NCI-H128 (cell line): ENCODE measurements around the gene FHAD1.
A peak's percentile ranks its signal among the peaks of the same experiment; 100 is the strongest.

ENCODE experiments used
- DNase-seq: peaks from one replicate; lab custom pipeline; 2025; ENCODE audit not compliant: unreplicated experiment; lab: John Stamatoyannopoulos, UW

FHAD1 gene

DNA sequence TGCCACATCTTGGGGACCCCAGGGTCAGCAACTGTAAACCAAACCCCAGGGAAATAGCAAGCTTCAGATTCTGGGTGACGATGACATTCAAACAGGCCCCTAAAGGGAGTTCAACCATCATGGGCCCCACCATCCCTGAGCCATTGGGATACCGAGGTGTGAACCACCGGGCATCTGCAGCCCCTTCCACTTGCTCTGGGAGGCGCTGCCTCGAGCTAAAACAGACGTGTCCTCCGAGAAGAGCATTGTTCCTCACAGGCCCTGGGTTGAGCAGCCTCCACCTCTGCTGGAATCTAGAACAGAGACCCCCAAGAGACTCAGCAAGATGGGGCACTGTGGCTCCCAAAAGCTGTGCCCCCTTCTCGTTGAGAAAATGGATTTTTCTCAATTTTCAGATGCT, 143.6 kb downstream of the FHAD1 start:
- no peak for DNase-seq

DNA sequence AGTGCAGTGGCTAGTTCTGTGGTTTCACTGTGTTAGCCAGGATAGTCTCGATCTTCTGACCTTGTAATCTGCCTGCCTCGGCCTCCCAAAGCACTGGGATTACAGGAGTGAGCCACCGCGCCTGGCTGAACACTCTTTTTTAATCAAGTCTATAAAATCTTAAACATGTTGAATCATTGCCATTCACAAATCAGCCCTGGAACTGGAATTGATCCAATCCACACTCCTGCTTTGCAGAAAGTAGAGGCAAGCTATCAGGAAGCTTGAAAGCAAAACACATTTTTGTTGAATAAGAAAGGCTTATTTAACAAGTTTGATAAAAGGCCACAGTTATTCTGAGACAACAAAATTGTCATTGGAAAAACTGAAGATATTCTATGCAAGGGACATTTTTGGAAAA, 144.3 kb downstream of the FHAD1 start:
- no peak for DNase-seq

DNA sequence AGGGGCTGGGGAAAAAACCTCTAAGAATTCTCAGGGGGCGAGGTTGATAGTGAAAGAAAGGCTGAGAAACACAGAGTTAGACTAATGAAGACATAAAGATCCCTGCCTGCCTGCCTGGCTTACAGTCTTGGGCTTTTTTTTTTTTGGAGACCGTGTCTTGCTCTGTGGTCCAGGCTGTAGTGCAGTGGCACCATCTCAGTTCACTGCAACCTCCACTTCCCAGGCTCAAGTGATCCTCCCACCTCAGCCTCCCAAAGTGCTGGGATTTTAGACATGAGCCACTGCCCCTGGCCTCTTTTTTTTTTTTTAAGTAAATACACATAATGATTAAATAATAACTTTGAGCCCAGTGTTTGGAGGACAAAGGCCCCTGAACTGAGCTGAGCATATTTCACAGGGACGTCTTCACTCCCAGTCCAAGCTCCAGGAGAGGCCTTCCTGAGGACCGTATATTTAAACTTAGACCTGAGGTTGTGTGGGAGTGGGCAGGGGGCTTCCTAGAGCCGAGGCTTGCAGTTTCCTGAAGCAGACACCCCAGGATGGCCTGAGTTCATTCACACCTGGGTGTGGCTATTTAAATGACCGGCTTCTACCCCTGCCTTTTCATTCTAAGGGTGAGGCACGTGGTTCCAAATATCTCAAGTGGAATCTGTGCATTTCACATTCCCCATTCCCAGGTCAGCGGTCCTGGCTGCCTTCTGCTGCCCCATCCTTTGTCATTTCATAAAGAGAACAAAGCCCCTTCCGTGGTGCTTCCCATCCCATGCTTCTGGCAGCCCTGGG, 146.6 kb downstream of the FHAD1 start:
- no peak for DNase-seq

DNA sequence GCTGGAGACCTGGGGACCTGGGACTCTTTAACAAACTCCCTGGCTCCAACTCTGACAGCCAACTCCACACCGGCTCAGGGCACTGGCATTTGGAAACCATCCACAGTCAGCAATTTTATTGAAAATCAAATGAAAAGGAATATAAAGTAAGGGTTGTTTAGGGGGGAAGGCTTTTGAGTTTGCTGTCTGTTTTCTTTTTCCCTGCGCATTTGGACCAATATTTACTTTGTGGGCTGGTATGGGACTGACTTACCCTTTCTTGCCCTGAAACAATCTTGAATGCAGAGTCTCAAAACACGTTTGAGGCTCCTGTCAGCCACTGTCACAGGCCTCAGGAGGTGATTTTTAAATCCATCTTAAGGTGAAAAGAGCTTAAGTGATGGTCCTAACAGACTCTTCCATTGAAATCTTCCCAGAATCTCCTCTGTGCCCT, 147.3 kb downstream of the FHAD1 start:
- DNase-seq, result no peak

DNA sequence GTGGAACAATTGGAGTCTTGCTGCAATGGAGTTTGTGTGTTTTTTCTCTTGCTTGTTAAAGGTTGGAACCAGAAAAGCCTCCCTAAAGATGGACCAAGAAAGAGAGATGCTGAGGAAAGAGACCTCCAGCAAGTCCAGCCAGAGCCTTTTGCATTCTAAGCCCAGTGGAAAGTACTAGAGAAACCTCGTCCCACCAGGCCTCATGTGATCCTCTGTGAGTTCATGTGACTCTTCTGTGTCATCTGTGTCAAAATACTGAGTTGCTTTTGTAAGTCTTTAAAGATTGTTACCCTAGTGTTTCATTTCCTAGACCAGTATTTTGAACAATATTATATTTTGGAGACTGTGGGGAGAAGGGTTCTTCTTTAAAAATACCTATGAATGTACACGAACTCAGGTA, 150.2 kb downstream of the FHAD1 start:
- no peak for DNase-seq

DNA sequence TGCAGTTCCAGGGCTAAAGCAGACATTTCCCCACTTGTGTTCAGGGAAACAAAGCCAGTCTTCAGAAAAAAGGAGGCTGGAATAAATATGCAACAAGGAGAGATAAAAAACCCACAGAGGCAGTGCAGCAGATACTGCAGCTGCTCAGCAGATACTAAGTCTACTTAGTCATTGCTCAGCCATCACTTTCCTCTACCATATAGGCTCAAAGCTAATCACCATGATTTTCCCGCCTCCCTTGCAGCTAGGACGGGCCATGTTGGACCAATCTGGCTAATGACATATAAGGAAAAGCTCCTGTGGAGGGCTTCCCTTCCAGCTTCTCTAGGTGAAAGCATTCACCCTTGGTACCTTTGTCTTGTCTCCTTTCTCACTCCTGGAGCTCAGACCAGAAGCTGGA, 152.7 kb downstream of the FHAD1 start:
- no peak for DNase-seq

DNA sequence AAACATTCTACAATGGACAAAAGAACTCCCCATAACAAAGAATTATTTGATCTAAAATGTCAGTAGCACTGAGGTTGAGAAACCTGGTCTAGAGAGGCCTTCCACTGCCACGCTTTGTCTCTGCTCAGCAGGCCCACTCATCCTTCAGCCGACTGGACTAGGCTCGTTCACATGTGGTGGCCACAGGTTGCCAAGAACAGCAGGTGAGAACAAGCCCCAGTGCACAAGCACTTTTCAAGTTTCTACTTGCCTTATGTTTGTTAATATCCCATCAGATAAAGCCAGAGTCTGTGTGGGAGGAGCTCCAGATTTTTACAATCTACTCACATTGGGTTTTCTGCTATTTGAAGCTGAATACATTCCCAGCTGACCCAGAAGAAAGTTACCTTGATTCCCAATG, 153.6 kb downstream of the FHAD1 start:
- no peak for DNase-seq

DNA sequence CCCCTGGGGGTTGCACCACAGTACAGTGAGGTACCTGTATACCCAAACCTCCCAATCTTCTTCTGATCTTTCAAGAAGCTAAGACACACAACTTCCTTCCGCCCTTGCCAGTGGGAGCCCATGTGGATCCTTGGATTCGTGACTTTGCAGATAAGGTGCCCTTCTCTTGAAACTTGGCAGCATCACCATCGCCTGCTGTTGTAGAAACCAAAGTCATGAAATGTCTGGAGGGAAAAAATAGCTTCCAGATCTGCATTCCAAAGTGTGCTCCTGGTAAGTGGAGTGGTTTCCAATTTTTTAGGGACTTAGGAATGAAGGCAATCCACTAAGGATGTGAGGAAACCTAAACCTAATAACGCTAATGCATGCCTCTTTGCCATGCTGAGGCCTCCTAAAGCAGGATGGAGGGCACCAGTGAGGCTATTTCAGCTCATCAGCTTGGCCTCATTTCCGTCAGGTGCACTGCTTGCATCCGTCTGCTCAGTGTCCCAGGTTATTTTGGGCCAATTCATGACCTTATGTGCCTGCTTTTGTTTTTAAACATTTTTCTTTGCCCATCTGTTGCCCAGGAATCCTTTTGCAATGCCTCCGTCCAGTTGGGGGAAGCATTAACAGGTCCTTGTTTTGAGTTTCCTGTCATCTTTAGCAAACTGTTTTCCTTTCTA, 154.5 kb downstream of the FHAD1 start:
- DNase-seq, result no peak

DNA sequence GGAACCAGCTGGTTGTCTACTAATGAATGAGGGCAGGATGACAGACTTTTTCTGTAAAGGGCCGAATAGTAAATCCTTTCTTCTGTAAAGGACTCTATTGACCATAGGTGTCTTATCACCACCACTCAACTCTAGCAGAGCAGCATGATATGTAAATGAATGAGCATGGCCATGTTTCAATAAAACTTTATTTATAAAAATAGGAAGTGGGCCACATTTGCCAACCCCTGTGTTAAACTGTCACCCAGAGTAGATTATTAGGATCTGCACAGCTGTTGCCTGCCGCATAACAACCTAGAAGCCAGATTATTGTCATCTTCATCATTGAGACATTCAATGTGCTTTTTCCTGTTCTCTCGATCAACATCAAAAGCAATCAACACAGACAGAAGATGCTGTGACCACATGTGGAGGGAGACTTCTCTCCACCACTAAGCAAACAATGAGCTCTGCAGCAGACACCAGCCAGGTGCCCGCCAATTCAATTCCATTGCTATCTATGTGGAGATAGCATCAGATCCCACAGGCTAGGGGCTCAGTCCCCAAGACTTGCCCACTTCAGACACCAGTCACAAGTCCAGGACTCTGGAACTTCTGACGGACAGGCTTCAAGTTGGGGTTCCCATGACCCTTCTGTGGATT, 155.9 kb downstream of the FHAD1 start:
- DNase-seq, result no peak

DNA sequence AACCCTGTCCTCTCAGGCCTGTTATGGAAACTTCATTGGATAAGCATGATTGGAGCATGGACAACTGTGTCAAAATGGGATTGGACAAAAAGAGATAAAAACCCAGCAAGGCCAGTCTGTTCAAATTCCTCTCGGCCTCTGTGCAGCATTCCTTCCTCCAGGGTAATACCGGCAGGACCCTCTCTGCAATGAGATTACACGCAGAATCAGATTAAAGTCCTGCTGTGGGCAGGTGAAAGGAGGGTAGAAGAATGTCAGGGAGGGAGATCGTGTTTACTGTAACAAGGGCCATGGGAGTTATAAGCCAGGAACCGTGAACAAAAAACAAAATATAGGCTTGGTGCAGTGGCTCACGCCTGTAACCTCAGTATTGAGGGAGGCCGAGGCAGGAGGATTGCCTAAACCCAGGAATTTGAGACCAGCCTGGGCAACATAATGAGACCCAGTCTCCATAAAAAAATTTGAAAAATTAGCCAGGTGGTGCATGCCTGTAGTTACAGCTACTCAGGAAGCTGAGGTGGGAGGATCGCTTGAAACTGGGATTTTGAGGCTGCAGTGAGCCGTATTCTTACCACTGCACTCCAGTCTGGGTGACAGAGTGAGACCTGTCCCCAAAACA, 157.0 kb downstream of the FHAD1 start:
- DNase-seq, result no peak

DNA sequence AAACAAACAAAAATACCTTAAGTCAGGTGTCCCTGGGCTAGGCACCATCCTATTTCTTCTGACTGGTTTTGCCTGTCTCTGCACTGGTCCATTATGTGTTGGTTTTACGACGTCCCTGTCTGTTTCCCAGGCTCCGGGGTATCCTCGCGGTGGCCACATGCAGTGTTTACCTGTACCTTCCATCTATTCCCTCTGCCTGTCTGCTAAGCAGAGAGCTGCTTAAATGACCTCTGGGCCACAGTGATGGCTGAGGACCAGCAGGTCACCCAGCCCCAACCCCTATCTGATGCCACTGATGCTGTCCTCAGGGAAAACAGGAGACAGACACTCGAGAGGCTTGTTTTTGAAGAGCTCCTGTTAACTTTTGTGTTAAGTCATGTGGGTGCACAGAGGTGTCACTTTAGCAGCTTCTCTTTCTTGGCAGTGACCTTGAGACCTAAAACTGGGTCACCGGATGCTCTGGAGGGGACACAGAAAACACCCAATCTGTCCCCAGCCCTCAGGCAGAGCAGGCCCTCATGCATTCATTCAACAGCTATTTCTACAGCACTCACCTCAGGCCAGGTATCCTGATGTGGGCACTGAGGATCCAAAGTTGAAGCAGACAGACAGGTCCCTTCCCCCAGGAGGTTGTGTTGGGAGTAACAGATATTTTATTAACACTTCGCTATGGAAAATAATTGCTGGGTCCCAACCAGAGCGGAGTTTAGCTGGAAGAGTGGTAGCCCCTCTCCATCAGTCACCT, 158.3 kb downstream of the FHAD1 start:
- DNase-seq, result no peak

DNA sequence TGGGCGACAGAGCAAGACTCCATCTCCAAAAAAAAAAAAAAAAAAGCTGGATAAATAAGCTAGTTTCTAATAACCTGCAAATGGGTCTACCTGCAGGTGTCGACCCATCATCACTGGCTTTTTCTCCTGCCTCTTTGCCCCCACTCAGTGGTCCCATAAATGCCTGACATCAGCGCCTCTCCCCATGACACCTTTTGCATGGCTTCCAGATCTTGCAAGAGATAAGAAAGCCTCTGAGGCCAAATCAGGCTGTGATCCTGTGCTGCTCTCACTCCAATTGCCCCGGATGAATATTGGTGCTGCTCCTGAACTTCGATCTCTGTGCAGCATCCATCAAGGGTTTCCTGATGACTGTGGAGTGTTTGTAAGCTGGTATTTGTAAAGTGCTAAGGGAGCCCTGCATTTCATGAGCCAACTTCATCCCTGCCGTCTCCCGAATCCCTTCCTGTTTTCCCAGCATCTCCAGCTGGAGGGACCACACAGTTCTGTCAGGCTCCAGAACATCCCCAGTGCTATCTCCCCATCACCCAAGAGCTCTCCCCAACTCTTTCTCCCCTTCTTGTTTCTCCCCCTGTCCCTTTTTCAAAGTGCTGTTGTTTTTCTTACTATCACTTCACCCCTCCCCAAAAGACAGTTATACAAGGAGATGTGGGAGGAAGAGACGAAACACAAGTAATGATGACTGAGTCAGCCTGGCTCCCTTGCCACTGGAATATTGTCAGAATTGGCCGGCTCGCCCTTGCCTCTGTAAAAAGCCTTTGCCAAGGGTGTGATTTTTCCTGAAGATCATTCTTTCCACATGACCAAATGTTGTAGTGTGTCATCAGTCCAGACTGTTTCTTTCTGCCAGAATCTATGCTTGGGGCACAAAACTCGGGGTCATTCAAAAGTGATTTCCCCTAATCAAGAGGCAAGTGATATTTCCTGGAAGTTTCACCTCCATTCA, 159.9 kb downstream of the FHAD1 start:
- DNase-seq, result no peak

DNA sequence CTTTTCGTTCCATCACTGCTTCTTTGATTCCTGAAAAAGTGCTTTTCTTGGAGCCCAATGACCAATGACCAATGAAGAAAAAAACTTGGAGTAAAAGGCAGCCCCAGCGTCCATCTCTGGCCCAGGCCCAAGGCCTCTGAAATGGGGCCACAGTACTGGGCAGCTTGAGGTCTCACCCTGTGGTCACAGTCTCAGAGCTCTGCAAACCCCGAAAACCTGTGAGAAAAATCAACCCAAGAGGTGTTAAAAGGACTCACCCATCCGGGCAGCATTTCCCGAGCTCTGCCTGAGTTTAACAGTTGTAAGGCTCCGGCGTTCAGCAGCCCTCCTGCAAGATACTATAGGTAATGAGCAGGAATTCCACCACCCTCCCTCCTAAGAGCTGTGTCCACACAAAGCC, 160.6 kb downstream of the FHAD1 start:
- no peak for DNase-seq

DNA sequence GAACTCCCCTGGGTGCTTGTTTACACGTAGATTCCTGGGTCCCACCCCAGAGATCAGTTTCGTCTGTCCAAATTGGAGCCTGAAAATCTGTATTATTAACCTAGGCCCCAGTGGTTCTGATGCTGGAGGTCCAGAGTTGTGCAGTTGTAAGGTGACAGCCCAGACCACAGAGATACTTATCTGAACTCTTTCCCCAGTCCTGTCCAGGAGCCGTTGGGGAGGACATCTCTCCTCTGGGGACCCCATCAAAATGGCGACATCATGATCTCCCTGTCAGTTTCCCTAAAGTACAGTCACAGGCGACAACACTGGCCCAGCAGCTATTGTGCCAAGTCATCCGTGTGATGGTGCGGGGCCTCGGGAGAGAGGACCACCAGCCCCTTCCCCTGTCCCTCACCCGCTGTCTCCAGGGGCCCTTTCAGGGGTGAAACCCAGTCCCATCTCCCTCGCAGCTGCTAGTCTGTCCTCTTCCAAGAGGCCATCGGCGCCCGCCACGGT, 161.9 kb downstream of the FHAD1 start:
- DNase-seq, result no peak

DNA sequence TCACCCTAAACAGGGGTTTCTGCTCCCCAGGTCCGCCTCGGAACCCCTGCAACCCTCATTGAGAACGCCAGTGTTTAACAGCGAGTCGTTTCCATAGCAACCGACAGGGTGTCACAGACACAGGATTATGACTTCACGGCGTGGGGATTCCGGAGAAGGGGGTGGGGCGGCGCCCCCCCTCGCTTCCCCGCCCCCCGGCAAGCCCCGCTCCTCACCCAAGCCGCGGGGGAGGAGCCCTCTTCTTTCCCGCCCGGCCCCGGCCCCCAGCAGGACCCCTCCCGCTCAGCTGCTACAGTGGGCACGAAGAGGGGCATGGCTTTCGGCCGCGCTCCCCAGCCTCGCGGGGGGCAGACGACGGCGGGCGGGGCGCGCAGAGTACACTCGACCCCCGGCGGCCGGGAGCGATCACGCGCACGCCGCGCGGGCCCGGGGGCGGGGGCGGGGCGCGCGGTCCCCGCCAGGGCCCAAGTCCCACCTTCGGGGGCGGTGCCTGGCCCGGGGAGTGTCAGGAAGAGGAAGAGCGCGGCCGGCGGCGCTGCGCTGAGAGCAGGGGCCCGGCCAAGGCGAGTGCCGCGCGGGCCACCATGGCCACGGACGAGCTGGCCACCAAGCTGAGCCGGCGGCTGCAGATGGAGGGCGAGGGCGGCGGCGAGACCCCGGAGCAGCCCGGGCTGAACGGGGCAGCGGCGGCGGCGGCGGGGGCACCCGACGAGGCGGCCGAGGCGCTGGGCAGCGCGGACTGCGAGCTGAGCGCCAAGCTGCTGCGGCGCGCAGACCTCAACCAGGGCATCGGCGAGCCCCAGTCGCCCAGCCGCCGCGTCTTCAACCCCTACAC, 162.6 kb downstream of the FHAD1 start, which contains the start of gene EFHD2:
Gene EFHD2 (plus strand): TSS at position 501 of the 835 bp plus-strand sequence. CDS start 84 bp downstream, at position 585.
- peak; percentile 84 for DNase-seq

DNA sequence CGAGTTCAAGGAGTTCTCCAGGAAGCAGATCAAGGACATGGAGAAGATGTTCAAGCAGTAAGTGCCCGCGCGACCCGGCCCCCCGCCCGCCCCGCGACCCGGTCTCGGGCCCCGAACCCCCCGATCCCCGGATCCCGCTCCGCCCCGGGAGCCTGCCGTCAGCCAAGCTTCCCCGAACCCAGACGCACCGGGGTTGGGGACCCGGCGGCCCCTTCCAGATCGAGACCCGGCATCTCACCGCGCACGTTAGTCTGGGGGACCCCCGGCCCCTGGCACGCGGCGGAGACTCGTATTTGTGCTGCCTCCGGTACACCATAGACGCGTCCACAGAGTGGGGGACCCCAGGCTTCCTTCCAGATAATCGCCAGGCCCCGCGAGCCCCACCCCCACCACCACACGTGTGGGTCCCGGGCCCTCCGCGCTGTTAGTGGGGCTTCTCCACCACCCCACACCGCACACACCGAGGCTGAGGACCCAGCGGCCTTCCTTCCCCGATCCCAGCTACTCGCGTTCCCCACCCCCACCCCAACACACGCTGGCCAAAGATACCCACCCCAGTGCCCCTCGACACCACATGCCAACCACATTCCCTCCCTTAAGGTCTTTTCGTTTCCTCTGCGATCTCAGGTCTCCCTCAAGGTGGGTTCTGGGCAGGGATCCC, 163.3 kb downstream of the FHAD1 start:
- no peak for DNase-seq

DNA sequence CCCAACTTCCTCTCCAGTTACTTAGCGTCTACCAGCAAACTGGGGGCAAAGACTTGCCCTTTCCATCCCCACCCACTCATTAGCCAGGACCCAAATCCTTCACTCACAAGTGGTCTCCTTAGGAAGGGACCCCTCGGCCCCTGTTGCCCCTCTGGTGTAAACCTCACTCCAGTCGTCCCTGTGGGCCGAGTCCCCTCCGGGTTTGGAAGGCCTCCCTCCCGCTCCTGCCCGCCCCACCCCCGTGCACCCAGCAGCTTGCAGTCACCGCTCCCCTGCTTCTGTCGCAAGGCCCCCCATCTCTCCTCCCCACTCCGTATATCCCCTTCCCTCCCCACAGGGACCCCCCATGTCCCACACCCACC, 163.8 kb downstream of the FHAD1 start:
- DNase-seq, result no peak

DNA sequence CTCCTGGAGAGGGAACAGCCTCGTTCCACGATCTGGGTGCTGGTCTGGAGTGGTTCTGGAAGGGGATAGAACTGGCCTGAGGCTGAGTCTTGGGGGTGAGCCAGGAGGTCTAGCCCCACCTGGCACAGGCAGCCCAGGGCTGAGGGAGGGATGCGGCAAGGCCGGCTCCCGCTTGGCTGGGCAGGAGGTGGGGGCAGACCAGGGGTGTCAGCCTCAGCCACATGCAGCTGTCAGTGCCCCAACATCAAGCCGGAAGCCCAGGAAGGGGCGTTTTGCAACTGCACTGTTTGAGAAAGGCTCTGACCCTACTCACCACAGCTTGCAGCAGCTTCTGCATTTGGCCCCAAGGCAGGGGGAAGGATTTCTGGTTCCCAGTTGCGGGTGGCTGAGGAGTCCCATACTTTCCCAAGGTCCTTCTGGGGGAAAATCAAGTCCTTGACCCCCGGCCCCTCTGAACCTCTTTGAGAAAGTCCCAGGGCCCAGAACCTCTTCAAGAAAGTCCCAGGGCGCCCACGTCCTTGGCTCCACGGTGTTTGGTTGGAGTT, 164.6 kb downstream of the FHAD1 start:
- no peak for DNase-seq
